Gastrocnemius medialis (tissue), 4 donors: ENCODE results near the gene GIPC3. TPM values are rescaled to one million over a fixed set of nuclear protein-coding genes. Genes with fewer than 3 reads are reported as not detected.

Experiments used
- ATAC-seq, 2 donors: fragments of 150-250 bp; one replicate each; pipeline ENCODE4 v1.9.1; 2016
- DNase-seq, 2 donors: peaks; one replicate each; pipeline ENCODE4 v3.0.0-alpha.2; 2019
- H3K27ac ChIP-seq, 4 donors: fragments of 200-600 bp; sonication (generic); 1 replicate in 1 of 4; 2 replicates in 3 of 4; pipeline ENCODE4 v1.5.1; 2016 to 2018; ENCODE audit warnings: mild to moderate bottlenecking in 2 of 4, moderate library complexity in 1 of 4
- H3K27me3 ChIP-seq, 3 donors: fragments of 200-600 bp; sonication (generic) in 2 of 3; 1 replicate in 1 of 3; 2 replicates in 2 of 3; pipeline versions ENCODE4 v1.5.1 to v1.6.0; 2016 to 2019; ENCODE audit warnings: mild to moderate bottlenecking in 1 of 3, moderate library complexity in 1 of 3
- H3K36me3 ChIP-seq, 2 donors: fragments of 200-600 bp; sonication (generic) in 1 of 2; one replicate each; pipeline ENCODE4 v1.5.1; 2017 to 2018
- H3K4me1 ChIP-seq, 2 donors: fragments of 200-600 bp; sonication (generic) in 1 of 2; one replicate each; pipeline ENCODE4 v1.5.1; 2016 to 2017; ENCODE audit warnings: mild to moderate bottlenecking in 2 of 2
- H3K4me3 ChIP-seq, 4 donors: fragments of 200-600 bp; sonication (generic) in 3 of 4; 1 replicate in 1 of 4; 2 replicates in 3 of 4; pipeline ENCODE4 v1.5.1; 2016 to 2019; ENCODE audit warnings: mild to moderate bottlenecking in 2 of 4
- H3K9me3 ChIP-seq, 3 donors: fragments of 200-600 bp; sonication (generic) in 2 of 3; 1 replicate in 1 of 3; 2 replicates in 2 of 3; pipeline ENCODE4 v1.5.1; 2016 to 2019
- CTCF ChIP-seq, 5 experiments: fragments of 450-650 bp in 3 of 5; fragments of 200-600 bp in 2 of 5; sonication (generic) in 2 of 5; IDR thresholded peaks in 4 of 5; conservative IDR thresholded peaks in 1 of 5; 1 replicate in 4 of 5; 2 replicates in 1 of 5; pipeline ENCODE4 v1.5.1; 2016 to 2019; ENCODE audit warnings: antibody characterized with exemption in 5 of 5, mild to moderate bottlenecking in 3 of 5, moderate library complexity in 3 of 5
- POLR2A ChIP-seq, 2 donors: fragments of 450-650 bp; IDR thresholded peaks; one replicate each; pipeline ENCODE4 v1.6.1; 2017; ENCODE audit warnings: antibody characterized with exemption in 2 of 2, mild to moderate bottlenecking in 2 of 2, moderate library complexity in 2 of 2
- in situ Hi-C, 4 donors: fragments of 200-750 bp; cut with MboI; loops; one replicate each; pipeline versions ENCODE4 v1.15.0 to v1.8.0; 2017; ENCODE audit warnings: low sequenced_read_pairs in 4 of 4
- intact Hi-C: fragments of 100-400 bp; cut with DNase I; formaldehyde crosslinking; loops from one replicate; pipeline ENCODE4 v1.15.1; 2023; ENCODE audit warnings: low total_unique reads
- total RNA-seq, 4 donors: library from RNA; depleted of rRNA; stranded (reverse); fragments of >200 nt; gene quantifications; one replicate each; pipeline versions ENCODE4 v1.1.0 to v1.2.3, GENCODE V29; 2016

The GIPC3 gene
- total RNA-seq, 4 donors from 2014 or later, result 0.15 to 1.1 (median 0.33) TPM

- in situ Hi-C loops, result no loop called here
- TF ChIP-seq CTCF (IDR thresholded peaks at IDR 0.05 in 4 of 5, conservative IDR thresholded peaks at IDR 0.05 in 1 of 5) (no peak), POLR2A (IDR thresholded peaks at IDR 0.05) (no peak)
- Histone ChIP-seq H3K9me3 (no peaks in the 10 kb centered on the region), H3K4me3 (no peak overlapping the region), H3K27ac (peak overlapping the region in 3 of 4 donors; percentile 5 to 45 (median 6)), H3K36me3 (no peaks in the 10 kb centered on the region), H3K27me3 (no peaks in the 10 kb centered on the region), H3K4me1 (peaks cover 19 to 20% of the 10 kb centered on the region in 2 donors)
- intact Hi-C loops, result no loop called here
- no peak for DNase-seq
- ATAC-seq, result no peak
Measured at GRCh38 chr19:3554254-3555083, 30.8 kb upstream of the GIPC3 start.

GRCh38 chr19:3555653-3556422 lies 29.4 kb upstream of the GIPC3 start:
- H3K36me3 ChIP-seq, result no peaks in the 10 kb centered on the region
- intact Hi-C loops, result loop anchor here (2.0 kb wide), 1 partner anchor 71 kb away; the partner anchor contains the start of gene CACTIN
- ATAC-seq (no peak), DNase-seq (no peak)
- H3K4me3 ChIP-seq, result peak overlapping the region; percentile 69 to 91 (median 83)
- in situ Hi-C loops, result no loop called here
- H3K27ac ChIP-seq, result peak overlapping the region in 2 of 4 donors; percentile 90 to 94
- peaks cover 19 to 20% of the 10 kb centered on the region in 2 donors for H3K4me1 ChIP-seq
- TF ChIP-seq CTCF (IDR thresholded peaks at IDR 0.05 in 4 of 5, conservative IDR thresholded peaks at IDR 0.05 in 1 of 5), result no peak
- no peak for TF ChIP-seq POLR2A (IDR thresholded peaks at IDR 0.05)
- H3K9me3 ChIP-seq, result no peaks in the 10 kb centered on the region
- H3K27me3 ChIP-seq, result no peaks in the 10 kb centered on the region

GRCh38 chr19:3556423-3556977 lies 28.8 kb upstream of the GIPC3 start:
- Histone ChIP-seq H3K27me3 (no peaks in the 10 kb centered on the region), H3K4me1 (peaks cover 19 to 20% of the 10 kb centered on the region in 2 donors), H3K9me3 (no peaks in the 10 kb centered on the region), H3K36me3 (no peaks in the 10 kb centered on the region), H3K4me3 (peak overlapping the region; percentile 69 to 91 (median 83)), H3K27ac (peak overlapping the region; percentile 89 to 94 (median 90))
- in situ Hi-C loops, result no loop called here
- TF ChIP-seq POLR2A (IDR thresholded peaks at IDR 0.05) (no peak), CTCF (IDR thresholded peaks at IDR 0.05 in 4 of 5, conservative IDR thresholded peaks at IDR 0.05 in 1 of 5) (no peak)
- DNase-seq (no peak), ATAC-seq (no peak)
- intact Hi-C loops, result loop anchor here (2.0 kb wide), 1 partner anchor 70 kb away; the partner anchor contains the start of gene CACTIN

- in situ Hi-C loops, result no loop called here
- H3K36me3 ChIP-seq, result no peaks in the 10 kb centered on the region
- H3K27ac ChIP-seq, result peak overlapping the region; percentile 89 to 94 (median 90)
- H3K4me1 ChIP-seq, result peaks cover 19 to 20% of the 10 kb centered on the region in 2 donors
- H3K9me3 ChIP-seq, result no peaks in the 10 kb centered on the region
- ATAC-seq (peak; percentile 28 to 30), DNase-seq (peak in 1 of 2 donors; percentile 43)
- intact Hi-C loops, result loop anchor here (1.0 to 2.0 kb wide), 2 partner anchors 15 to 70 kb away; partner anchors contain the start of genes CACTIN and HMG20B
- H3K4me3 ChIP-seq, result peak overlapping the region; percentile 69 to 91 (median 83)
- no peaks in the 10 kb centered on the region for H3K27me3 ChIP-seq
- TF ChIP-seq CTCF (IDR thresholded peaks at IDR 0.05 in 4 of 5, conservative IDR thresholded peaks at IDR 0.05 in 1 of 5) (peak in 3 of 5 experiments; percentile 27 to 31 (median 30)), POLR2A (IDR thresholded peaks at IDR 0.05) (no peak)
Measured at GRCh38 chr19:3556978-3557460, 28.3 kb upstream of the GIPC3 start.
